Measurements from ENCODE around the gene WIPF2.
"Not testable (repeated sequence)": the region's sequence is repeated elsewhere in the genome, so short reads cannot be mapped to it uniquely, and the experiment has no call there.

The WIPF2 gene

GRCh38 chr17:40290629-40291280 is 71.7 kb downstream of the WIPF2 start:
- Histone ChIP-seq H3K4me1 (peaks cover 24% of the 10 kb centered on the region), H3K27ac (no peak overlapping the region), H3K4me3 (no peak overlapping the region), H4K20me1 (peaks cover 11% of the 10 kb centered on the region; the same call in 1 of the 2 replicates), H3K27me3 (no peaks in the 10 kb centered on the region), H3K4me2 (peak overlapping the region; percentile 94), H3K9me3 (no peaks in the 10 kb centered on the region), H3K9ac (0 out of 2 replicates have a peak overlapping the region, but pooled peaks have one; percentile 22), H3K36me3 (peaks cover 61% of the 10 kb centered on the region)
- TF ChIP-seq Cebpa-rat (IDR thresholded peaks at IDR 0.05), result no peak

GRCh38 chr17:40291281-40291664 is 72.2 kb downstream of the WIPF2 start:
- Histone ChIP-seq H4K20me1 (peaks cover 11% of the 10 kb centered on the region; the same call in 1 of the 2 replicates), H3K36me3 (peaks cover 66% of the 10 kb centered on the region), H3K4me3 (no peak overlapping the region), H3K9me3 (no peaks in the 10 kb centered on the region), H3K27me3 (no peaks in the 10 kb centered on the region), H3K9ac (no peak overlapping the region), H3K4me1 (peaks cover 24% of the 10 kb centered on the region), H3K4me2 (no peak overlapping the region), H3K27ac (no peak overlapping the region)
- no peak for TF ChIP-seq Cebpa-rat (IDR thresholded peaks at IDR 0.05)

GRCh38 chr17:40293363-40293762 is 74.3 kb downstream of the WIPF2 start:
- H3K36me3 ChIP-seq, result peaks cover 87% of the 10 kb centered on the region

GRCh38 chr17:40295488-40296436 is 76.7 kb downstream of the WIPF2 start:
- Histone ChIP-seq H4K20me1 (no peaks in the 10 kb centered on the region), H3K4me3 (no peak overlapping the region), H3K4me2 (no peak overlapping the region), H3K36me3 (peaks cover 100% of the 10 kb centered on the region), H3K4me1 (no peaks in the 10 kb centered on the region), H3K9ac (no peak overlapping the region), H3K27me3 (no peaks in the 10 kb centered on the region), H3K9me3 (no peaks in the 10 kb centered on the region), H3K27ac (no peak overlapping the region)
- TF ChIP-seq Cebpa-rat (IDR thresholded peaks at IDR 0.05), result no peak

More at GRCh38 chr17:40293363-40293762, 74.3 kb downstream of the WIPF2 start:
- no peaks in the 10 kb centered on the region for H3K27me3 ChIP-seq
- peaks cover 11% of the 10 kb centered on the region; the same call in 1 of the 2 replicates for H4K20me1 ChIP-seq
- H3K9ac ChIP-seq, result peak overlapping the region; percentile 38; the same call in 1 of the 2 replicates
- H3K4me2 ChIP-seq, result no peak overlapping the region
- H3K4me1 ChIP-seq, result peaks cover 21% of the 10 kb centered on the region
- no peak overlapping the region for H3K4me3 ChIP-seq
- no peak overlapping the region for H3K27ac ChIP-seq
- no peak for TF ChIP-seq Cebpa-rat (IDR thresholded peaks at IDR 0.05)
- H3K9me3 ChIP-seq, result no peaks in the 10 kb centered on the region

- Histone ChIP-seq H3K4me2 (no peak overlapping the region), H3K9ac (no peak overlapping the region), H3K4me1 (no peaks in the 10 kb centered on the region), H3K4me3 (no peak overlapping the region), H3K27ac (no peak overlapping the region), H3K36me3 (peaks cover 100% of the 10 kb centered on the region), H4K20me1 (no peaks in the 10 kb centered on the region), H3K9me3 (no peaks in the 10 kb centered on the region), H3K27me3 (no peaks in the 10 kb centered on the region)
- TF ChIP-seq Cebpa-rat (IDR thresholded peaks at IDR 0.05), result no peak
Observed at GRCh38 chr17:40297511-40297910, 78.4 kb downstream of the WIPF2 start.

- H3K4me2 ChIP-seq, result no peak overlapping the region
- peaks cover 98% of the 10 kb centered on the region for H3K36me3 ChIP-seq
- H3K4me3 ChIP-seq, result no peak overlapping the region
- H3K4me1 ChIP-seq, result peaks cover 10% of the 10 kb centered on the region
- 0 out of 2 replicates have a peak, but pooled peaks cover 6% of the 10 kb centered on the region for H4K20me1 ChIP-seq
- H3K27ac ChIP-seq, result no peak overlapping the region
- no peak for TF ChIP-seq Cebpa-rat (IDR thresholded peaks at IDR 0.05)
- H3K9me3 ChIP-seq, result no peaks in the 10 kb centered on the region
- H3K27me3 ChIP-seq, result no peaks in the 10 kb centered on the region
- no peak overlapping the region for H3K9ac ChIP-seq
Observed at GRCh38 chr17:40298726-40299125, 79.6 kb downstream of the WIPF2 start.

GRCh38 chr17:40299159-40299757 is 80.2 kb downstream of the WIPF2 start:
- not testable (repeated sequence) for H3K4me2 ChIP-seq, H3K27me3 ChIP-seq, H3K9ac ChIP-seq, H3K4me3 ChIP-seq, H4K20me1 ChIP-seq, H3K27ac ChIP-seq, H3K9me3 ChIP-seq
- peaks cover 98% of the 10 kb centered on the region for H3K36me3 ChIP-seq
- peaks cover 15% of the 10 kb centered on the region for H3K4me1 ChIP-seq

- no peak overlapping the region for H3K4me3 ChIP-seq
Observed at GRCh38 chr17:40301315-40301714, 82.2 kb downstream of the WIPF2 start.

GRCh38 chr17:40303009-40303657 is 84.0 kb downstream of the WIPF2 start:
- Histone ChIP-seq H4K20me1 (0 out of 2 replicates have a peak, but pooled peaks cover 7% of the 10 kb centered on the region), H3K9ac (no peak overlapping the region), H3K4me3 (no peak overlapping the region), H3K27ac (no peak overlapping the region), H3K36me3 (peaks cover 72% of the 10 kb centered on the region), H3K27me3 (no peaks in the 10 kb centered on the region), H3K4me1 (peaks cover 39% of the 10 kb centered on the region), H3K4me2 (peak overlapping the region; percentile 23), H3K9me3 (no peaks in the 10 kb centered on the region)
- no peak for TF ChIP-seq Cebpa-rat (IDR thresholded peaks at IDR 0.05)

More at GRCh38 chr17:40301315-40301714, 82.2 kb downstream of the WIPF2 start:
- Histone ChIP-seq H3K36me3 (peaks cover 90% of the 10 kb centered on the region), H3K9me3 (no peaks in the 10 kb centered on the region), H3K9ac (no peak overlapping the region), H3K4me2 (no peak overlapping the region), H3K27ac (no peak overlapping the region), H3K27me3 (no peaks in the 10 kb centered on the region), H4K20me1 (0 out of 2 replicates have a peak, but pooled peaks cover 7% of the 10 kb centered on the region), H3K4me1 (peaks cover 21% of the 10 kb centered on the region)
- TF ChIP-seq Cebpa-rat (IDR thresholded peaks at IDR 0.05), result no peak

Measured in BLaER1 (cell line).